Measurements from ENCODE around the gene VAMP2.

VAMP2 gene

GRCh38 chr17:8131844-8132441, 30.8 kb downstream of the VAMP2 start:
- H3K27me3 Mint-ChIP-seq: peaks cover 11% of the 10 kb centered on the region
- H3K9me3 Mint-ChIP-seq: no peaks in the 10 kb centered on the region
- ATAC-seq (peak; percentile 81), DNase-seq (no peak)
- no peaks in the 10 kb centered on the region for H3K36me3 Mint-ChIP-seq (ENCODE audit: low read depth)
- peaks cover 12% of the 10 kb centered on the region for H3K4me1 Mint-ChIP-seq
- H3K27ac Mint-ChIP-seq: no peak overlapping the region
- H3K4me3 Mint-ChIP-seq: no peak overlapping the region

GRCh38 chr17:8128125-8128784, 34.5 kb downstream of the VAMP2 start:
- no peak overlapping the region for H3K27ac Mint-ChIP-seq

GRCh38 chr17:8126491-8127066, 36.2 kb downstream of the VAMP2 start:
- Mint-ChIP-seq H3K27ac (peak overlapping the region; percentile 97), H3K4me3 (peak overlapping the region; percentile 93), H3K36me3 (ENCODE audit: low read depth) (peaks cover 5% of the 10 kb centered on the region), H3K9me3 (no peaks in the 10 kb centered on the region), H3K4me1 (peaks cover 48% of the 10 kb centered on the region), H3K27me3 (peaks cover 37% of the 10 kb centered on the region)
- ATAC-seq (peak; percentile 42), DNase-seq (peak; percentile 70)

More at GRCh38 chr17:8128125-8128784, 34.5 kb downstream of the VAMP2 start:
- Mint-ChIP-seq H3K9me3 (no peaks in the 10 kb centered on the region), H3K4me3 (no peak overlapping the region), H3K4me1 (peaks cover 41% of the 10 kb centered on the region), H3K36me3 (ENCODE audit: low read depth) (peaks cover 5% of the 10 kb centered on the region), H3K27me3 (peaks cover 29% of the 10 kb centered on the region)
- DNase-seq (no peak), ATAC-seq (no peak)

- H3K4me1 Mint-ChIP-seq: peaks cover 50% of the 10 kb centered on the region
Observed at GRCh38 chr17:8125947-8126490, 36.7 kb downstream of the VAMP2 start.

GRCh38 chr17:8125154-8125946, 37.4 kb downstream of the VAMP2 start:
- Mint-ChIP-seq H3K27ac (peak overlapping the region; percentile 97), H3K4me3 (peak overlapping the region; percentile 93), H3K4me1 (peaks cover 57% of the 10 kb centered on the region), H3K9me3 (peaks cover 3% of the 10 kb centered on the region), H3K27me3 (peaks cover 45% of the 10 kb centered on the region), H3K36me3 (ENCODE audit: low read depth) (peaks cover 9% of the 10 kb centered on the region)
- ATAC-seq (peak; percentile 37), DNase-seq (peak; percentile 92)

More at GRCh38 chr17:8125947-8126490, 36.7 kb downstream of the VAMP2 start:
- Mint-ChIP-seq H3K9me3 (no peaks in the 10 kb centered on the region), H3K27me3 (peaks cover 39% of the 10 kb centered on the region), H3K36me3 (ENCODE audit: low read depth) (peaks cover 5% of the 10 kb centered on the region), H3K4me3 (peak overlapping the region; percentile 93), H3K27ac (peak overlapping the region; percentile 97)
- peak; percentile 53 for DNase-seq
- ATAC-seq: no peak

- peak overlapping the region; percentile 78 for H3K27ac Mint-ChIP-seq
- ATAC-seq: no peak
Observed at GRCh38 chr17:8124350-8125153, 38.2 kb downstream of the VAMP2 start.

GRCh38 chr17:8123695-8124349, 38.9 kb downstream of the VAMP2 start, which contains the start of gene HES7:
Gene HES7, minus strand, starts transcription at chr17:8124106. Its CDS starts 22 bp downstream, at chr17:8124084.
- no peak for ATAC-seq
- Mint-ChIP-seq H3K36me3 (ENCODE audit: low read depth) (peaks cover 16% of the 10 kb centered on the region), H3K9me3 (peaks cover 3% of the 10 kb centered on the region), H3K4me3 (peak within 1 kb of the TSS; percentile 93), H3K27ac (peak within 1 kb of the TSS; percentile 78), H3K27me3 (peaks cover 51% of the 10 kb centered on the region), H3K4me1 (peaks cover 70% of the 10 kb centered on the region)
- no peak for DNase-seq

More at GRCh38 chr17:8124350-8125153, 38.2 kb downstream of the VAMP2 start:
- Mint-ChIP-seq H3K4me3 (peak overlapping the region; percentile 93), H3K9me3 (peaks cover 3% of the 10 kb centered on the region), H3K27me3 (peaks cover 46% of the 10 kb centered on the region), H3K36me3 (ENCODE audit: low read depth) (peaks cover 12% of the 10 kb centered on the region), H3K4me1 (peaks cover 65% of the 10 kb centered on the region)
- DNase-seq: no peak

- Mint-ChIP-seq H3K27ac (peak overlapping the region; percentile 63), H3K4me1 (peaks cover 78% of the 10 kb centered on the region), H3K36me3 (ENCODE audit: low read depth) (peaks cover 17% of the 10 kb centered on the region), H3K27me3 (peaks cover 57% of the 10 kb centered on the region), H3K4me3 (peak overlapping the region; percentile 93), H3K9me3 (peaks cover 3% of the 10 kb centered on the region)
- peak; percentile 57 for DNase-seq
- ATAC-seq: no peak
Observed at GRCh38 chr17:8122924-8123694, 39.6 kb downstream of the VAMP2 start.

GRCh38 chr17:8122422-8122923, 40.3 kb downstream of the VAMP2 start:
- H3K36me3 Mint-ChIP-seq (ENCODE audit: low read depth): peaks cover 17% of the 10 kb centered on the region
- peaks cover 62% of the 10 kb centered on the region for H3K27me3 Mint-ChIP-seq
- DNase-seq (peak; percentile 40), ATAC-seq (no peak)
- H3K4me3 Mint-ChIP-seq: peak overlapping the region; percentile 93
- peaks cover 3% of the 10 kb centered on the region for H3K9me3 Mint-ChIP-seq
- peak overlapping the region; percentile 42 for H3K27ac Mint-ChIP-seq
- peaks cover 84% of the 10 kb centered on the region for H3K4me1 Mint-ChIP-seq

- peak overlapping the region; percentile 93 for H3K4me3 Mint-ChIP-seq
- peak; percentile 12 for ATAC-seq
- no peak overlapping the region for H3K27ac Mint-ChIP-seq
- H3K36me3 Mint-ChIP-seq (ENCODE audit: low read depth): peaks cover 17% of the 10 kb centered on the region
- H3K27me3 Mint-ChIP-seq: peaks cover 60% of the 10 kb centered on the region
- peaks cover 3% of the 10 kb centered on the region for H3K9me3 Mint-ChIP-seq
- DNase-seq: peak; percentile 79
- peaks cover 79% of the 10 kb centered on the region for H3K4me1 Mint-ChIP-seq
Observed at GRCh38 chr17:8121681-8122421, 40.9 kb downstream of the VAMP2 start.

- H3K27me3 Mint-ChIP-seq: peaks cover 65% of the 10 kb centered on the region
- peaks cover 17% of the 10 kb centered on the region for H3K36me3 Mint-ChIP-seq (ENCODE audit: low read depth)
- H3K4me1 Mint-ChIP-seq: peaks cover 76% of the 10 kb centered on the region
- DNase-seq: no peak
- peak overlapping the region; percentile 90 for H3K4me3 Mint-ChIP-seq
- no peak for ATAC-seq
- H3K27ac Mint-ChIP-seq: no peak overlapping the region
- H3K9me3 Mint-ChIP-seq: peaks cover 3% of the 10 kb centered on the region
Observed at GRCh38 chr17:8121407-8121680, 41.4 kb downstream of the VAMP2 start.
